ENCODE data around the gene TTC7B. TPM values are rescaled to one million over a fixed set of nuclear protein-coding genes. Genes with fewer than 3 reads are reported as not detected.

TTC7B gene
- total and polyA plus RNA-seq, 2 of the 8 experiments (the other 6 are each of a cell fraction or from before 2014, with no cell fraction given) = 23.7 to 34.0 TPM

- no peak for TF ChIP-seq CBX8 (IDR thresholded peaks at IDR 0.05; ENCODE audit: borderline replicate concordance, low read depth, low read length)
- no peak for TF ChIP-seq KDM4A (IDR thresholded peaks at IDR 0.05; ENCODE audit: low read depth, low read length, severe bottlenecking)
- no peak for TF ChIP-seq BACH1 (IDR thresholded peaks at IDR 0.05; ENCODE audit: low read length)
- TF ChIP-seq, protein P1, sequence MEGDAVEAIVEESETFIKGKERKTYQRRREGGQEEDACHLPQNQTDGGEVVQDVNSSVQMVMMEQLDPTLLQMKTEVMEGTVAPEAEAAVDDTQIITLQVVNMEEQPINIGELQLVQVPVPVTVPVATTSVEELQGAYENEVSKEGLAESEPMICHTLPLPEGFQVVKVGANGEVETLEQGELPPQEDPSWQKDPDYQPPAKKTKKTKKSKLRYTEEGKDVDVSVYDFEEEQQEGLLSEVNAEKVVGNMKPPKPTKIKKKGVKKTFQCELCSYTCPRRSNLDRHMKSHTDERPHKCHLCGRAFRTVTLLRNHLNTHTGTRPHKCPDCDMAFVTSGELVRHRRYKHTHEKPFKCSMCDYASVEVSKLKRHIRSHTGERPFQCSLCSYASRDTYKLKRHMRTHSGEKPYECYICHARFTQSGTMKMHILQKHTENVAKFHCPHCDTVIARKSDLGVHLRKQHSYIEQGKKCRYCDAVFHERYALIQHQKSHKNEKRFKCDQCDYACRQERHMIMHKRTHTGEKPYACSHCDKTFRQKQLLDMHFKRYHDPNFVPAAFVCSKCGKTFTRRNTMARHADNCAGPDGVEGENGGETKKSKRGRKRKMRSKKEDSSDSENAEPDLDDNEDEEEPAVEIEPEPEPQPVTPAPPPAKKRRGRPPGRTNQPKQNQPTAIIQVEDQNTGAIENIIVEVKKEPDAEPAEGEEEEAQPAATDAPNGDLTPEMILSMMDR (IDR thresholded peaks at IDR 0.05; ENCODE audit: control extremely low read depth in 1 of 3, insufficient read depth in 1 of 3, low read depth in 1 of 3, low read length in 3 of 3) = no peak
- TF ChIP-seq TAF7 (optimal IDR thresholded peaks at IDR 0.05; ENCODE audit: borderline replicate concordance, low read depth, low read length) = no peak
- TF ChIP-seq FOSL1 (IDR thresholded peaks at IDR 0.05; ENCODE audit: insufficient read depth, low read depth, low read length) = no peak
- TF ChIP-seq JUND (IDR thresholded peaks at IDR 0.05; ENCODE audit: low read length) = no peak
These were observed 84.7 kb downstream of the TTC7B start (continued) for GRCh38 chr14:90731487-90731886.
